ENCODE results near the gene SMCR8.
"Not testable (repeated sequence)": the region's sequence is repeated elsewhere in the genome, so short reads cannot be mapped to it uniquely, and the experiment has no call there.

The SMCR8 gene

GRCh38 chr17:18291718-18292540 is 23.2 kb upstream of the SMCR8 start:
- Histone ChIP-seq H3K4me3 (no peak overlapping the region), H3K4me1 (no peaks in the 10 kb centered on the region), H3K36me3 (peaks cover 55 to 97% (median 76%) of the 10 kb centered on the region in 3 donors), H3K27ac (no peak overlapping the region), H3K27me3 (no peaks in the 10 kb centered on the region), H3K9me3 (no peaks in the 10 kb centered on the region)
- intact Hi-C loops (cut with DNase I; ENCODE audit: low total_unique reads), result no loop called here
- DNase-seq, result no peak
- TF ChIP-seq, protein P1, sequence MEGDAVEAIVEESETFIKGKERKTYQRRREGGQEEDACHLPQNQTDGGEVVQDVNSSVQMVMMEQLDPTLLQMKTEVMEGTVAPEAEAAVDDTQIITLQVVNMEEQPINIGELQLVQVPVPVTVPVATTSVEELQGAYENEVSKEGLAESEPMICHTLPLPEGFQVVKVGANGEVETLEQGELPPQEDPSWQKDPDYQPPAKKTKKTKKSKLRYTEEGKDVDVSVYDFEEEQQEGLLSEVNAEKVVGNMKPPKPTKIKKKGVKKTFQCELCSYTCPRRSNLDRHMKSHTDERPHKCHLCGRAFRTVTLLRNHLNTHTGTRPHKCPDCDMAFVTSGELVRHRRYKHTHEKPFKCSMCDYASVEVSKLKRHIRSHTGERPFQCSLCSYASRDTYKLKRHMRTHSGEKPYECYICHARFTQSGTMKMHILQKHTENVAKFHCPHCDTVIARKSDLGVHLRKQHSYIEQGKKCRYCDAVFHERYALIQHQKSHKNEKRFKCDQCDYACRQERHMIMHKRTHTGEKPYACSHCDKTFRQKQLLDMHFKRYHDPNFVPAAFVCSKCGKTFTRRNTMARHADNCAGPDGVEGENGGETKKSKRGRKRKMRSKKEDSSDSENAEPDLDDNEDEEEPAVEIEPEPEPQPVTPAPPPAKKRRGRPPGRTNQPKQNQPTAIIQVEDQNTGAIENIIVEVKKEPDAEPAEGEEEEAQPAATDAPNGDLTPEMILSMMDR (IDR thresholded peaks at IDR 0.05), result no peak

- H3K27ac ChIP-seq; DNase-seq; H3K4me3 ChIP-seq; H3K4me1 ChIP-seq; intact Hi-C loops (cut with DNase I; ENCODE audit: low total_unique reads); H3K9me3 ChIP-seq; H3K27me3 ChIP-seq: not testable (repeated sequence)
- H3K36me3 ChIP-seq, result peaks cover 39 to 94% (median 76%) of the 10 kb centered on the region in 3 donors
These were observed 17.0 kb upstream of the SMCR8 start for GRCh38 chr17:18298061-18298460.

DNA sequence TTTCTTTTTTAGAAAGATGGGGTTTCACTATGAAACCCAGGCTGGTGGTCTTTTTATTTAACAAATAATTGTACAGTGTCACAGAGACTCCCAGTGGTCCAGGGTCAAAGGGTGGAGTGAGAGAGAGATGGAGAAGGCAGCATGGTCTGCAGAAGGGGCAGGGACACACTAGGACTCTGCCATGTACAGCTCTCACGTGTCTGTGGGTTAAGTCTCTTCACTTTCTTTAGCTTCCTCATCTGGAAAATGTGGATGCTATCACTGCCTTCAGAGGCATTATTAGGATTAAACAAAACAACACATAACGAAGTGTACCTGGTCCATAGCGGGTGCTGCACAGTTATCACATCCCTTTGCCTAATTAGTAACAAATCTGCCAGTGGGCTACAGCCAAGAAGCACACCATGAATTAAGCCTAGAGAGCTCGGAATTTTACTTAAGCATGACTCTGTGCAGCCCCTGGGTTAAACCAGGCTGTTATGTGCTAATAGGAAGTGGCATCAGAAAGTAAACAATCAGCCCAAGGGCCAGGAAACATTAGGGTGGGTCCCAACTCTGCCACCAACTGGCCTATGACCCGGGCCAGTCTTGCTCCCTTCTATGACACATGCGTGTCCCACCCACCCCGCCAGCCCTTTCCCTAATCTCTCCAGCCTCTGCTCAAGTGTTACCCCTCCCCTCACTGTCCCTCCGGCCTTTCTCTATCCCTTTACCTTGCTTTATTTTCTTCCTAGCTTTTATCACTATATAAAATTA is 14.2 kb upstream of the SMCR8 start:
- H3K9me3 ChIP-seq, result no peaks in the 10 kb centered on the region
- H3K4me3 ChIP-seq, result no peak overlapping the region
- no peaks in the 10 kb centered on the region for H3K27me3 ChIP-seq
- DNase-seq, result no peak
- H3K36me3 ChIP-seq, result peaks cover 54 to 95% (median 74%) of the 10 kb centered on the region in 3 donors
- H3K27ac ChIP-seq, result no peak overlapping the region
- TF ChIP-seq, protein P1 (IDR thresholded peaks at IDR 0.05), result no peak
- no peaks in the 10 kb centered on the region for H3K4me1 ChIP-seq
- intact Hi-C loops (cut with DNase I; ENCODE audit: low total_unique reads), result no loop called here

- H3K4me3 ChIP-seq; H3K27me3 ChIP-seq; intact Hi-C loops (cut with DNase I; ENCODE audit: low total_unique reads); DNase-seq; H3K4me1 ChIP-seq; H3K27ac ChIP-seq; H3K9me3 ChIP-seq: not testable (repeated sequence)
- H3K36me3 ChIP-seq, result peaks cover 74 to 96% (median 76%) of the 10 kb centered on the region in 3 donors
These were observed 11.9 kb upstream of the SMCR8 start for GRCh38 chr17:18303206-18303605.

- H3K4me3 ChIP-seq, result no peak overlapping the region
- peaks cover 31 to 41% (median 33%) of the 10 kb centered on the region in 3 donors for H3K36me3 ChIP-seq
- intact Hi-C loops (cut with DNase I; ENCODE audit: low total_unique reads), result no loop called here
- no peaks in the 10 kb centered on the region for H3K27me3 ChIP-seq
- H3K9me3 ChIP-seq, result no peaks in the 10 kb centered on the region
- DNase-seq, result no peak
- no peak overlapping the region for H3K27ac ChIP-seq
- TF ChIP-seq, protein P1 (IDR thresholded peaks at IDR 0.05), result no peak
- H3K4me1 ChIP-seq, result peaks cover 0 to 21% (median 20%) of the 10 kb centered on the region in 4 donors
These were observed 5.9 kb upstream of the SMCR8 start for GRCh38 chr17:18309202-18309601.

DNA sequence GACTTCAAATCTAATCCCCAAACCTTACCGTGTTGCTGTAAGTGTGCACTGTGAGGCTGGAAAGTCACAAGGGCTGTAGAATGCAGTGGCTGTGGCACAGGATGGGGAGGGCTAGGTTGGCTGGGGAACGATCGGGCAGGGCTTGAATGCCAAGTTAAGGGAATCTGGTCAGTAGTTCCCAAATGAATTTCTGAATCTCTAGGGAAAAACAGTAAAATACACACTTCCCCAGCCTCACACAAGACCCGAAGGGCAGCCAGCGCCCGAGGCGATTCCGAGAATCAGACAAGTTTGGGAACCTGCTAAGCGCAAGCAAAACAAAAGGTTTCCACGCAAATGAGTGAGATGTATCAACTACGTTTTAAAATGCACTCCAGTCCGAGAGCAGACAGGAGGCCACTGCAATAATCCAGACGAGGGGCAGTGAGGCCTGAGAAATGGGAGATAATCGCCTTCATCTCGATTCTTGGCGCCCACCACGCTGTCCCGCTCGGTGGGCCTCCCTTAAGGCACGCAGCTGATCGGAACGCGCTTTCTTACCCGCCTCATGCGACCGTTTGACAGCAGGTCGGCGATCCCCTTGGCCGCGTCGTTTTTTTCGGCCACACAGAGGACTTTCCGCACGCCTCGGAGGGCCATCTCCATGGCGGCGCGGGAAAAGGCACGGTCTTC is 898 bp upstream of the SMCR8 start:
- intact Hi-C loops (cut with DNase I; ENCODE audit: low total_unique reads), result loop anchor here (5.0 kb wide), 1 partner anchor 52 kb away; the partner anchor contains the start of gene MIEF2
- TF ChIP-seq, protein P1 (IDR thresholded peaks at IDR 0.05), result no peak
- Histone ChIP-seq H3K4me3 (peak overlapping the region; percentile 76 to 85), H3K9me3 (no peaks in the 10 kb centered on the region), H3K27me3 (no peaks in the 10 kb centered on the region), H3K36me3 (peaks cover 0 to 25% (median under 1%) of the 10 kb centered on the region in 3 donors), H3K4me1 (peaks cover 0 to 57% (median 55%) of the 10 kb centered on the region in 4 donors), H3K27ac (peak overlapping the region; percentile 88 to 91)
- DNase-seq, result no peak
